Liver (tissue), 3 donors: ENCODE measurements around the gene SLC6A8.

Experiments
- CTCF ChIP-seq: fragments of 150-350 bp; IDR thresholded peaks from 2 replicates; pipeline ENCODE4 v1.5.1; 2017; ENCODE audit warnings: improper control_type of control experiment, low read depth, low read length; ENCODE audit not compliant: missing input control
- GABPA ChIP-seq, 2 donors: IDR thresholded peaks in 1 of 2; conservative IDR thresholded peaks in 1 of 2; 2 replicates each; pipeline ENCODE4 v1.6.1; 2016; ENCODE audit warnings: antibody characterized with exemption in 2 of 2, mild to moderate bottlenecking in 1 of 2, moderate library complexity in 1 of 2
- MAX ChIP-seq: IDR thresholded peaks from 2 replicates; pipeline ENCODE4 v1.6.1; 2016; ENCODE audit warnings: antibody characterized with exemption
- REST ChIP-seq: IDR thresholded peaks from 2 replicates; pipeline ENCODE4 v1.6.1; 2016; ENCODE audit warnings: antibody characterized with exemption, mild to moderate bottlenecking
- TAF1 ChIP-seq: conservative IDR thresholded peaks from 2 replicates; pipeline ENCODE4 v1.6.1; 2016; ENCODE audit warnings: antibody characterized with exemption, mild to moderate bottlenecking
- donor health status: healthy.
- donor health status: healthy.

- TF ChIP-seq CTCF (no peak), REST (no peak), GABPA (IDR thresholded peaks at IDR 0.05 in 1 of 2, conservative IDR thresholded peaks at IDR 0.05 in 1 of 2) (no peak), TAF1 (no peak), MAX (no peak)
These were observed 1.7 kb upstream of the SLC6A8 start for GRCh38 chrX:153685751-153686696.
